NCI-H1092 treated with DMSO at 0.1 percent for 48 hours (cell line): ENCODE measurements around the gene SLC15A1.
"Not testable (repeated sequence)": the region's sequence is repeated elsewhere in the genome, so short reads cannot be mapped to it uniquely, and the experiment has no call there.

ENCODE experiments used
- DNase-seq: peaks from one replicate; lab custom pipeline; 2025; lab: John Stamatoyannopoulos, UW

Gene SLC15A1

DNA sequence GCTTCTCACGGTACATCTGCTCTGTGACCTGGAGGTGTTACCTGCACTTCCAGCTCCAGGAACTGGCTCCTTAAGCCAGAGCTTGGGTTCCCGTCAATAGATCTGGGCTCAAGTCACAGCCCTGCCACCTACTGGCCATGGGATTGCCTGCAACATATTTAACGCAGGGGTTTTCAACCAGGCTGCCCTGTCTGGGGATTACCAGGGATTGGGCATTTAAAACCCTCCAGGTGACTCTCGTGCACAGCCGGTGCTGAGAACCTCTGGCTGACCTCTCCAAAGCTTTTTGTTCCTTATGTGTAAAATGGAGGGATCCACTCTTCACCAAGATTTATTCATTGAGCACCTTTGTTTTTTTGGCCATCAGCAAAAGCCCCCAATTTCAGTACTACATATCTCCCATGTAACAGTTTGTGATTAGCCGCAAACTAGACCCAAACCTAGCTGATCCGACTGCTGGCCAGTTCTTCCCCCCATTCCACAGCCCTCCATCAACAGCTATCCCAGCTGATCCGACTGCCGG is 98.9 kb downstream of the SLC15A1 start:
- DNase-seq: peak; percentile 82

DNA sequence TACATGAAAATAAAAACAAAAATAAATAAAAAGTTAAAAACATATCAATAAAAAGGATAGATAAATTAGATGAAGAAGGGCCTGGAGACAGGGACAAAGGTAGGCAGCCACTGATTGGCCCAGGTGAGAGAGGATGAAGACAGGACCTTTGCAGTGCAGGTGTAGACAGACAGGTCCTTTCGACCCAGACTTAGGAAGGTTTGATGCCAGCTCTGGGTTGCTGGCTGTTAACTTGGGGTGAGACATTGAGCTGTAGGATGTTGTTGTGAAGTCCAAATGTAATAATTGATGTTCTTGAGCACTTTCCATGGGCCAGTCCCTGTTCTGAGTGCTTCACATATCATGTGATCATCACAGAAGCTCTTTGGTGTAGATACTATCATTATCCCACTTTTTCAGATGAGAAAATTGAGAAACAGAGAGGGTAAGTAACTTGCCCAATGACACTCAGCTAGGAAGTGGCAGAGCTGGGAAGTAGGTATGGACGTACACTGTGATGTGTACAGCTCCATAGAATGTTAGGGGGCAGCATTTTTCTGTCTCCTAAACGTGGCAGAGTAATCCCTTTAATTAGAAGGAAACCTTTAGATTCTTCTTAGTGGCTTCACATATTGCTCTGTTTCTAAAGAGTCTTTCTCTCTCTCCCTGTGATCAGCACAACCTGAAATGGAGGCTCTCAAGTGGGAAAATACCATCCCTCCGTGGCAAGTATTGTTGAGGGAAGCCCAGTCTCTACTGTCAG is 99.6 kb downstream of the SLC15A1 start:
- DNase-seq: no peak

DNA sequence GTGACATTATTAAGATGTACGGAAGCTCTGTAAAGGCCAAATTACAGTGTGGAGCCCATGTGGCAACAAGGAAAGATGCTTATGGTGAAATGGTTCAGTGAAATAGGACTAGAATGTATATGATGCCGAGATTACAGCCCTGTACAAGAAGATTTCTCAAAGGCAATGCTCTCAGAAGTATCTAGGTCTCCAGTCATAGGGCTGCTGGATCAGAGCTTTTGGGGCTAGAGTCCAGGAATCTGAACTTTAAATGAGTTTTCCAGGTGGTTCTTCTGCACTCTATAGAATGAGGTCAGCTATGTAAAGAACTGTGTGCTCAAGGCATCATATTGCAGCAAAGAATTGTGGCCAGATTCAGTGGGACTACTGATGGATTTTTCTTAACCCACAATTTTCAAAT is 100.2 kb downstream of the SLC15A1 start:
- no peak for DNase-seq

DNA sequence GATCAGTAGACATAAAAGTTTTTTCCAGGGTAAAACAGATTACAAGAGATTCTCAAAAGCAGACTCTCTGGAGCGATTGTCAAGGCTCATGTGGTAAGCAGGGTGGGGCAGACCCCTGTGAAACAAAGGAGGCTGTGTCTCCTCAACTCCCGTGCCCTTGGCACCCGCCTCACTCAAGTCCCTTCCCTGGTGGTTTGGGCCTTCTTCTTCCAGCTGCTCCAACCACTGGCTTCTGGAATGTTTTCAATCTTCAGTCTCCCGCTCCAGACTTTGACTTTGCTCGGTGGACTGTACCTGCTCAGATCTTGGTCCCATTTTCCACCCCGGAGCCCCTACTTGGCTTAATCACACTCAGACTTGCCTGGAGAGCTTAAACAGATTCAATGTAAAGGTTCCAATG is 100.7 kb downstream of the SLC15A1 start:
- no peak for DNase-seq

DNA sequence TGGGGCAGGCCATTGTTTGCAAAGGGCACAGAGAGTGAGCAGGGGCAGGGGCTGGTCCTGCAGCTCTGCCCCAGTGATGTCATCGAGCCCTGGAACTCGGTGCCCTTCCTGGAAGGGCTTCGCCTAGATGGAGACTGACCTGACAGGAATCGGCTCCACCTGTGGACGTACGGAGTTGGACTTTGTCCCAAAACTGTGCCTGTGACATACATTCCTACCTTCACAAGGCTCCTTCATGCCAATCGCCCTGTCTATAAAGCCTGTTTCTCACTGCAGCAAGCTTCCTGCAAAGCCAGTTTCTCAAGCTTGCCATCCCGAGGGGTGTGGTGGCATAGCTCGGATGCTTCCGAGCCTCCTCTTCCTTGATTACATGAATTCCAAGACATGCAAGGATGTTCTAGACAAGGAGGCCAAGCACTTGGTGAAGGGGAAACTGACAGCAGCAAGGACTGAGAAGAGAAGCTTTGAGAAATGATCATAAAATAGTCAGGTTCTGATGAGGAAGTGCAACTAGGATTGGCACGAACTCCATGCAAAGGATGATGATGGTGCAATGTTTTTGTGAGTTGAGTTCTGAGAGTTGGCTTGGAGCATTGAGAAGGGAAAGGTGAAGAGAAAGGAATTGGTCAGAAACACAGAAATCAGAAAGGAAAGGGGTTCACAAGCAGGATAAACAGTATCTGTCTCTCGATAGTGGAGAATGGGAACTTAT is 101.9 kb downstream of the SLC15A1 start:
- no peak for DNase-seq

DNA sequence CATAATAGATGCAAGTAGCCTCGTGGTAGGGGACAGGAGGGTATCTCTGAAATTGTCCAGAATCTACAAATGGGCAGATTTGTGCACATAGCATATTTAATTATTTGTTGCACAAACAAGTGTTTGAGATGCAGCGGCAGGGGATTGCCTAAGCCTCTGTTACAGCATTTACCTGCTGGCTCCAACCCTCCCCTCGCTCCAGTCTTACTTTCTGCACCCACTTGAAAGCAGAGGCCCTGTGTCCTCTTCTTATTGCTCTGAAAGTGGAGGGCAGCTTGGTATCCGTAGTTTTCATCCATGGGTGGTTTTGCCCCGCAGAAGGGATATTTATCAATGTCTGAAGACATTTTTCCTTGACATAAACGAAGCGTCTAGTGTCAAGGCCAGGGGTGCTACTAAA is 102.6 kb downstream of the SLC15A1 start:
- DNase-seq: no peak

DNA sequence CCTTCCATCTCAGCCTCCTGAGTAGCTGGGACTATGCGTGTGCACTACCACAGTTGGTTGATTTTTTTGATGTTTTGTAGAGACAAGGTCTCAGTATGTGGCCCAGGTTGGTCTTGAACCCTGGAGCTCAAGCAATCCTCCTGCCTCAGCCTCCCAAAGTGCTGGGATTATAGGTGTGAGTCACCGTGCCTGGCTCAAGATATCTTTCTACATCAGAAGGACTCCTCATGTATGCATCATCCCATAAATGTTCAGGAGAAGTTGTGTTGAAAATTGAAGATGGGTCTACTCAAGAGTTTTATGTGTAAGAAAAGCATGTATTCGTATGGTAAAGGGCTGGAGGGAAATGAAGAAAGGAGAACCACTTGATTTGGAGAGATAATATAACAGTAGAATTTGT is 103.8 kb downstream of the SLC15A1 start:
- DNase-seq: no peak

DNA sequence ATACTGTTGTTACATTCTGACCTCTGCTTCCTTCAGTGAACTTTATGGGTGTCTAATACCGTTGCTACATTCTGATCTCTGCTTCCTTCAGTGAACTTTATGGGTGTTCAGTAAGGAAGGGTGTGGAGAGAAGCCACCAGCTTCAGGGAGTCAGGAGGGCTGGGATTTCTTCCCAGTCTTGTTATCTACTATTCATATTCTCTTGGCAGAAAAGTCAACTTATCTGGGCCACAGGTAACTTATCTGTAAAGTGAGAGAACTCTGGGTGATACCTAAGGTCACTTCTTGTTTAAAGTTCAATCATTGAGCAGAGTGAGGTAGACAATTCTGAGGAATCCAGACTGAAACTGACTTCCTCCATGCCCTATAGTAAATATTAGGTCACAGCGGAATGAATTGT is 104.3 kb downstream of the SLC15A1 start:
- DNase-seq: no peak

DNA sequence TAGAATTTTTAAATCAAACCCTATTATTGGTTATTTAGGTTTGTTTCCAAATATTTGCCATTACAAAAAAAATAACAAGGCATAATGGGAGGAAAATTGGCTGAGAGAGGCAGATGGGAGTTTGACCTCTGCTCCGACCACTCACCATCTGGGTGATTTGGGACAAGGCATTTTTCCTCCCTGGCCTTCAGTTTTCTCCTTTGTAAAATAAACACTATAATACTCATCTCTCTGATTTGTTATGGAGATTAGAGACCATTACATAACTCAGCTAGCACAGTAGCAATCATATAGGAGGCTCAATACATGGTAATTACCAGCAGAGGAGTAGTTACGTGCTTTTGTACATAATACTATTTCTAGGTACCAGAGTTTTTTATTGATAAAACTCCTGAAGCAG is 105.4 kb downstream of the SLC15A1 start:
- DNase-seq: no peak

DNA sequence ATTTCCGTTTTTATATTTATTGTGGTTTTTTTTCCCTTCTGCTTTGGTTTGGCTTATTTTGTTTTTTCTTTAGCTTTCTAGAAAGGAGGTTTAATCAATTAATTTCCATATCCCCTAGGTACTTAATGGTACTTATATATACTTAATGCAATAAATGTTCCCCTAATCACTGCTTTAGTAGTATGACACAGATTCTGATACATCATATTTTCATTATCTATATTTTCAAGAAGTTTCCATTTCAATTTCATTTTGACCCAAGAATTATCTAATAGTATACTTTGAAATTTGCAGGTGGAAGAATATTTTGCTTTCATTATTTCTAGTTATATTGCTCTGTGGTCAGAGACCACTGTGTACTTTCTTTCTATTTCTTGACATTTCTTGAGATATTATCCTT is 109.0 kb downstream of the SLC15A1 start:
- no peak for DNase-seq

DNA sequence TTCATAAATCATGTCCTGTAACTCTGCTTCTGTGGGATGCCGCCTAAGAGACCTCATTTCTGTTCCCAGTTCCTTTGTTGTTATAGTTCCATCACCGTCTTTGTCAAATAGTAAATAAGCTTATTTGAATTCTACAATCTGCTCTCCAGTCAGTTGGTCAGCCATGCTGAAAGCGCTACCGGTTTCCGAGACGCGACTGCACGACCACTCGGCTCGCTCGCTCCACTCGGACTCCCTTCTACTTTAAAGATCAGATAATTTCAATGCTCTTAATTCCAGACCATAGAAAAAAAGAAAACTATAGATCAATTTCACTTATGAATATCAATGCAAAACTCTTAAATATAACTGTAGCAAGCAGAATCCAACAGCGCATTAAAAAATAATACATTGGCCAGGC is 111.4 kb downstream of the SLC15A1 start:
- DNase-seq: no peak

DNA sequence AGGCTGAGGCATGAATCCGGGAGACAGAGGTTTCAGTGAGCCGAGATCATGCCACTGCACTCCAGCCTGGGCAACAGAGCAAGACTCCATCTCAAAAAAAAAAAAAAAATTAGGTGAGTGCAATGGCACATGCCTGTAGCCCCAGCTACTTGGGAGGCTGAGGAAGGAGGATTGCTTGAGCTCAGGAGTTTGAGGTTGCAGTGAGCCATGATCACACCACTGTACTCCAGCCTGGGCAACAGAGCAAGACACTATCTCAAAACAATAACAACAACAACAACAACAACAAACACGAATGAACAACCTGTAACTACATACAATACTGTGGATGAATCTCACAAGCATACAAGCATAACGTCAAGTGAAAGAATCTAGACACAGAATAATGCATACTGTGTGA is 112.7 kb downstream of the SLC15A1 start:
- not testable (repeated sequence) for DNase-seq

DNA sequence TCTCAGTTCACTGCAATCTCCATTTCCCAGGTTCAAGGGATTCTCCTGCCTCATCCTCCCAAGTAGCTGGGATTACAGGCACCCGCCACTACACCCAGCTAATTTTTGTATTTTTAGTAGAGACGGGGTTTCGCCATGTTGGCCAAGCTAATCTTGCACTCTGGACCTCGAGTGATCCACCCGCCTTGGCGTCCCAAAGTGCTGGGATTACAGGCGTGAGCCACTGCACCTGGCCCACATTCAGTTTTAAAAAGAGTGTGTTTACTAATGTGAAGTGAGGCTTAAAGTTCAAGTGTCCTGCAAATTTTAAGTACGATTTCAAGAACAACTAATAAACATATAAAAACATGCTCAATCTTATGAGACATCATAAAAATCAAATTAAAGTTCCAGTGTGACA is 114.1 kb downstream of the SLC15A1 start:
- DNase-seq: not testable (repeated sequence)
